BLaER1 treated with 17β-estradiol and CSF1 and Interleukin-3, amounts not matched to agents 10 nM and 100 nM (cell line): ENCODE data around the gene SNX4.
"Not testable (repeated sequence)": the region's sequence is repeated elsewhere in the genome, so short reads cannot be mapped to it uniquely, and the experiment has no call there.

Source experiments
- H3K27ac ChIP-seq, 11 experiments: shearing (Covaris generic); formaldehyde crosslinking; 2 replicates each; pipeline ENCODE4 v1.8.1; 2022
- H3K27me3 ChIP-seq, 11 experiments: shearing (Covaris generic); formaldehyde crosslinking; 2 replicates each; pipeline ENCODE4 v1.8.1; 2022
- H3K36me3 ChIP-seq, 11 experiments: shearing (Covaris generic); formaldehyde crosslinking; 2 replicates each; pipeline ENCODE4 v1.8.1; 2022
- H3K4me1 ChIP-seq, 10 experiments: shearing (Covaris generic); formaldehyde crosslinking; 2 replicates each; pipeline ENCODE4 v1.8.1; 2022
- H3K4me2 ChIP-seq, 11 experiments: shearing (Covaris generic); formaldehyde crosslinking; 2 replicates each; pipeline ENCODE4 v1.8.1; 2022
- H3K4me3 ChIP-seq, 10 experiments: shearing (Covaris generic); formaldehyde crosslinking; 2 replicates each; pipeline ENCODE4 v1.8.1; 2022
- H3K9ac ChIP-seq, 11 experiments: shearing (Covaris generic); formaldehyde crosslinking; 2 replicates each; pipeline ENCODE4 v1.8.1; 2022
- H3K9me3 ChIP-seq, 11 experiments: shearing (Covaris generic); formaldehyde crosslinking; replicated peaks in 1 of 11; 2 replicates each; pipeline ENCODE4 v1.8.1; 2022
- H4K20me1 ChIP-seq, 11 experiments: shearing (Covaris generic); formaldehyde crosslinking; 2 replicates each; pipeline ENCODE4 v1.8.1; 2022
- Cebpa-rat ChIP-seq, 11 experiments: shearing (Covaris generic); IDR thresholded peaks; 2 replicates each; pipeline ENCODE4 v1.8.1; 2022

Gene SNX4

DNA sequence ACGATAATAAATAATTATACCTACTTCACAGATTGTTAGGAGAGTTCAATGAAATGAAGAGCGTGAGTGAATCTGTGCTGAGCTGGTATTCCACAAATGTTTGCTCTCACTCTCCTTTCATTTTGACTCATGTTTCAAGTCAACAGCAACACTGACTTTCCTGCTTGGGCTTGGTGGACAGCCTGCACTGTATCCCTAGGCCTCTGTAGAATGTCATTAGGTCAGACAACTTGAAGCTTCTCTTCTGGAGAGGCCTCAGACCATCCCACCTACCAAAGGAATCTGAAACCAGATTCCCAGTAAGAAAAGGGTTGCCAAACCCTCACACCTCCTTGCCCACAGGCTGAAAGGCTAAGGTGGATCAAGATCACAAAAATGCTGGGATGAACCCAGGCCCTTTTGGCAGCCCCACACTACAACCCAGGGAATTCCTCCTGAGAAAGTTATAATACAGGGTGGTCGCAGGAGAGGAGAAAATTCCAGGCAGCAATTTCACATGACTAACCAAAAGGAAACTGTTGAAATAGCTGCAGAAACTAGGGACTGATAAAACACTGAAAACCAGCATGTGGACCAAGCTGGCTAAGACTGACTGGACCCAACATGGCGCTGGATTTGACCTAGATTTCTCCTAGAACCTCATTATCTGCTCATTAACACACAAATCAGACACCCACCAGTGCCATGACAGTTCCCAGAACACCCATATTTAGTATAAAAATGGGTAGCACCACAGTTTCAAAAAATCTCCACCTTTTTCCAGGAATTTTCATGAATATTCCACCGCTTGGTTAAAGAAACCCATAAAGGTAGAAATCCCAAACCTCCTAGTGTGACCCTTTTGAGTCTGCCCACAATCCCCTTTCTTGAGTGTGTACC is 87.9 kb downstream of the SNX4 start:
- Histone ChIP-seq H3K9ac (no peak overlapping the region), H3K36me3 (no peaks in the 10 kb centered on the region), H4K20me1 (no peaks in the 10 kb centered on the region), H3K4me3 (no peak overlapping the region), H3K4me2 (peak overlapping the region in 8 of 11 experiments; percentile 16 to 64 (median 44); a peak in 12 of 22 replicates), H3K9me3 (peaks cover 0 to 9% (median 0%) of the 10 kb centered on the region in 11 experiments; a peak in 2 of 22 replicates), H3K4me1 (peaks cover 0 to 27% (median 17%) of the 10 kb centered on the region in 10 experiments; a peak in 14 of 20 replicates), H3K27ac (no peak overlapping the region), H3K27me3 (no peaks in the 10 kb centered on the region)
- no peak for TF ChIP-seq Cebpa-rat (IDR thresholded peaks at IDR 0.05)

GRCh38 chr3:125431391-125431790 is 88.6 kb downstream of the SNX4 start:
- H3K9me3 ChIP-seq: peaks cover 0 to 9% (median 0%) of the 10 kb centered on the region in 11 experiments; a peak in 2 of 22 replicates
- no peak overlapping the region for H3K4me3 ChIP-seq
- no peaks in the 10 kb centered on the region for H3K27me3 ChIP-seq
- H4K20me1 ChIP-seq: no peaks in the 10 kb centered on the region
- no peaks in the 10 kb centered on the region for H3K36me3 ChIP-seq
- H3K9ac ChIP-seq: no peak overlapping the region
- no peak overlapping the region for H3K4me2 ChIP-seq
- no peak overlapping the region for H3K27ac ChIP-seq
- peaks cover 0 to 22% (median 17%) of the 10 kb centered on the region in 10 experiments; a peak in 14 of 20 replicates for H3K4me1 ChIP-seq
- no peak for TF ChIP-seq Cebpa-rat (IDR thresholded peaks at IDR 0.05)

DNA sequence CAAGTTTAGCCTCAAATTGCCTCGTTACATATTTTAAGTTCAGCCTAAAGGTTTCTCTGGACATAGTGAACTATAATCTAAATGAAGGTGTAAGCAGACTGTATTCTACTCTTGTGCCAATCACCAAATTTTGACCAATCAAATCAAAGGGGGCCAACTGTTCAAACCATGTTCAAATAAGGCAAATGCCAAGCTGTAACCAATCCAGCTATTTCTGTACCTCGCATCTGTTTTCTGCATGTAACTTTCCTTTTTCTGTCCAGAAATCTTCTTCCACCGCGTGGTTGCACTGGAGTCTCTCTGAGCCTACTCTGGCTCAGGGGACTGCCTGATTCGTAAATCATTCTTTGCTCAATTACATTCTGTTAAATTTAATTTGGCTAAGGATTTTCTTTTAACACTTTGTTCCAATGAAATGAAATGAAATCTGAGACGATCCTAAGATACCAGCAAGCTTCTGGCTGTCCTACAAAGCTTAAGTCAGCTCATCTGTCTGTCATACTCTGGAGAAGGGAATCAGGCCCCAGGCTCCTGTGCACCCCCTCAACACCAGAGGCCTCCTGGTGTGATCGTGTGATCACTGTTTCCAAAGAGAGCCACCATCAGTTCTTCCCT is 91.7 kb downstream of the SNX4 start:
- Histone ChIP-seq H3K9ac (no peak overlapping the region), H3K4me2 (no peak overlapping the region), H3K4me1 (peaks cover 0 to 12% (median 8%) of the 10 kb centered on the region in 10 experiments; a peak in 13 of 20 replicates), H3K9me3 (peaks cover 0 to 9% (median 0%) of the 10 kb centered on the region in 11 experiments; a peak in 2 of 22 replicates), H3K4me3 (no peak overlapping the region), H3K27me3 (no peaks in the 10 kb centered on the region), H3K36me3 (no peaks in the 10 kb centered on the region), H3K27ac (no peak overlapping the region), H4K20me1 (no peaks in the 10 kb centered on the region)
- no peak for TF ChIP-seq Cebpa-rat (IDR thresholded peaks at IDR 0.05)

DNA sequence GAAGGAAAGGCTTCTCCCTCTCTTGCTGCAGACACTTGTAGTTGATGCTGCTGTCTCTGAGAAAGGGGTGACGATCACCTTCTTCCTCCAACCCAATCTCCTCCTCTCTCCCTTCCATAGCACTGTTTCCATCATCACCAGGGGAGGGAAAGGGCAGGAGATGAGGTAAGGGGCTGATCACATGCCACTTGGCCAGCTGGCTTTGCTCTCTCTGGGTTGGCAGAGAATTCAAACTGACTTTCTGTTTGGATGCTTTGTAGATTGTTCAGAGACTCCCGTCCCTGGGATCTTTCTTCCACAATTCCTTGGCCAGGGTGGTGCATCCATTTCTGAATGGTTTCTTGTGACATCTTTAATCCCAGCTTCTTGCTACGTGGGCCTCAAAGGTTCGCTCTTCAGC is 101.7 kb downstream of the SNX4 start:
- Histone ChIP-seq H3K36me3 (no peaks in the 10 kb centered on the region), H3K4me2 (no peak overlapping the region), H3K4me3 (no peak overlapping the region), H3K27ac (no peak overlapping the region), H4K20me1 (no peaks in the 10 kb centered on the region), H3K27me3 (no peaks in the 10 kb centered on the region), H3K9ac (no peak overlapping the region), H3K9me3 (peaks cover 5 to 21% (median 18%) of the 10 kb centered on the region in 11 experiments; a peak in 20 of 22 replicates), H3K4me1 (peaks cover 0 to 3% (median 0%) of the 10 kb centered on the region in 10 experiments; a peak in 1 of 20 replicates)
- no peak for TF ChIP-seq Cebpa-rat (IDR thresholded peaks at IDR 0.05)

- no peak for TF ChIP-seq Cebpa-rat (IDR thresholded peaks at IDR 0.05)
These were observed 103.8 kb downstream of the SNX4 start for GRCh38 chr3:125416235-125416634.

DNA sequence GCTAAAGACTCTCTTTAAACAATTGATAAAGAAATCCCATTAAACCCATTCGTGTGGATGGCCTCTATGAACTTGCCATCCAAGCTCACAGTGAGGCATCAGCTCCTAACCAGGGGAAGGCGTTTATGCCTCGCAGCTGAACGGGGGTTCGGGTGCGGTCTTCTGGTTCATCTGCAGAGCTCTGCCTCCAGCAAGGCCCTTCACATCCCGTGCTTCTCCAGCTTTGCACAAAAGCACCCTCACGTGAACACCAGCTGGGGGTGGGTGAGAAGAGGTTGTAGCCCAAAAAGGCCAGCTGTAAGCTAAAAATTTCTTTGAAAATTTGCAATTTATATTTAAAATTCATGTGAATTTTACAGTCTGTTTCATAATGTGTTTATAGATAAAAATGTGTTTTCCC is 105.3 kb downstream of the SNX4 start:
- H3K4me3 ChIP-seq: no peak overlapping the region
- H3K9me3 ChIP-seq: peaks cover 5 to 17% (median 12%) of the 10 kb centered on the region in 11 experiments; a peak in 20 of 22 replicates
- H3K4me2 ChIP-seq: no peak overlapping the region
- no peaks in the 10 kb centered on the region for H3K27me3 ChIP-seq
- H3K27ac ChIP-seq: no peak overlapping the region
- TF ChIP-seq Cebpa-rat (IDR thresholded peaks at IDR 0.05): no peak
- H3K4me1 ChIP-seq: peaks cover 0 to 3% (median 0%) of the 10 kb centered on the region in 10 experiments; a peak in 1 of 20 replicates
- no peak overlapping the region for H3K9ac ChIP-seq
- no peaks in the 10 kb centered on the region for H4K20me1 ChIP-seq
- H3K36me3 ChIP-seq: no peaks in the 10 kb centered on the region

More at GRCh38 chr3:125416235-125416634, 103.8 kb downstream of the SNX4 start:
- H3K27ac ChIP-seq: no peak overlapping the region
- H3K4me3 ChIP-seq: no peak overlapping the region
- H3K4me1 ChIP-seq: peaks cover 0 to 3% (median 0%) of the 10 kb centered on the region in 10 experiments; a peak in 1 of 20 replicates
- H3K27me3 ChIP-seq: no peaks in the 10 kb centered on the region
- no peak overlapping the region for H3K9ac ChIP-seq
- no peak overlapping the region for H3K4me2 ChIP-seq
- H3K36me3 ChIP-seq: no peaks in the 10 kb centered on the region
- no peaks in the 10 kb centered on the region for H4K20me1 ChIP-seq
- peaks cover 5 to 21% (median 18%) of the 10 kb centered on the region in 11 experiments; a peak in 20 of 22 replicates for H3K9me3 ChIP-seq

- Histone ChIP-seq H3K4me1 (peaks cover 0 to 8% (median 0%) of the 10 kb centered on the region in 10 experiments; a peak in 3 of 20 replicates), H3K36me3 (no peaks in the 10 kb centered on the region), H3K27me3 (no peaks in the 10 kb centered on the region), H3K27ac (no peak overlapping the region), H3K9ac (no peak overlapping the region), H3K9me3 (peaks cover 0 to 5% (median 1%) of the 10 kb centered on the region in 11 experiments; a peak in 7 of 22 replicates), H3K4me3 (no peak overlapping the region), H3K4me2 (no peak overlapping the region), H4K20me1 (no peaks in the 10 kb centered on the region)
- TF ChIP-seq Cebpa-rat (IDR thresholded peaks at IDR 0.05): no peak
These were observed 109.1 kb downstream of the SNX4 start for GRCh38 chr3:125410922-125411321.

DNA sequence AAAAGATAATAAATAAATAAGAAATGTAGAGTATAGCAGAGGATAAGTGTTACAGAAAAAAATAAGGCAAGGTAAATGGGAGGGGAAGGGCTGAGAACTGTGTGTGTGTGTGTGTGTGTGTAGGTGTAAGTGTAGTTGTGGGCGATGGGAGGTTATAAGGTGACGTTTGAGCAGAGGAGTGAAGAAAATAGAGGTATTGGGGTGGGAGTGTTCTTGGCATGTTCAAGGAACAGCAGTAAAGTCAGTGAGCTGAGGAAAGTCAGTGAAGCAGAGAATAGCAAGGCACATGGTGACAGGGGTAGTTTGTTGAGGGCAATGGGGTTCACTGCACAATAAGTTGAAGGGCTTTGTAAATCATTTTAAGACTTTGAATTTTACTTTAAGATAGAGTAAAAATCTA is 113.9 kb downstream of the SNX4 start:
- Histone ChIP-seq H3K27me3 (no peaks in the 10 kb centered on the region), H3K4me2 (peak overlapping the region in 4 of 11 experiments; percentile 6 to 36 (median 12); a peak in 2 of 22 replicates), H3K4me3 (no peak overlapping the region), H3K9me3 (peaks cover 7 to 17% (median 14%) of the 10 kb centered on the region in 11 experiments; a peak in 21 of 22 replicates), H3K4me1 (peaks cover 0 to 24% (median 5%) of the 10 kb centered on the region in 10 experiments; a peak in 7 of 20 replicates), H3K9ac (no peak overlapping the region), H3K36me3 (no peaks in the 10 kb centered on the region), H4K20me1 (no peaks in the 10 kb centered on the region), H3K27ac (no peak overlapping the region)
- TF ChIP-seq Cebpa-rat (IDR thresholded peaks at IDR 0.05): no peak

- not testable (repeated sequence) for H3K4me2 ChIP-seq, H3K9ac ChIP-seq, H3K27ac ChIP-seq, H4K20me1 ChIP-seq, H3K4me3 ChIP-seq, H3K27me3 ChIP-seq, H3K36me3 ChIP-seq
- peaks cover 7 to 17% (median 14%) of the 10 kb centered on the region in 11 experiments; a peak in 21 of 22 replicates for H3K9me3 ChIP-seq
- peaks cover 0 to 24% (median 5%) of the 10 kb centered on the region in 10 experiments; a peak in 7 of 20 replicates for H3K4me1 ChIP-seq
These were observed 114.5 kb downstream of the SNX4 start for GRCh38 chr3:125405515-125405914.
